Measurements from ENCODE around the gene KRTAP9-7.

GRCh38 chr17:41296846-41297245 lies 21.3 kb downstream of the KRTAP9-7 start:
- TF ChIP-seq POLR2A (IDR thresholded peaks at IDR 0.05; ENCODE audit: low read length) = no peak
- no peak for TF ChIP-seq GATA1 (IDR thresholded peaks at IDR 0.05; ENCODE audit: low read depth, low read length)

Measured in erythroblast (primary cell).